Nucleus accumbens (tissue), 56 donors: ENCODE measurements around the gene ZSCAN4.

Source experiments
- DNase-seq, 56 donors: peaks; one replicate each; lab custom pipeline; 2025; lab: John Stamatoyannopoulos, UW

The ZSCAN4 gene

GRCh38 chr19:57672466-57672865, 3.7 kb downstream of the ZSCAN4 start:
- DNase-seq = no peak

- DNase-seq = no peak
These were observed 7.1 kb downstream of the ZSCAN4 start for GRCh38 chr19:57675881-57676280.

- peak in 1 of 56 donors; percentile 36 for DNase-seq
These were observed 13.6 kb downstream of the ZSCAN4 start for GRCh38 chr19:57682226-57682766.

DNA sequence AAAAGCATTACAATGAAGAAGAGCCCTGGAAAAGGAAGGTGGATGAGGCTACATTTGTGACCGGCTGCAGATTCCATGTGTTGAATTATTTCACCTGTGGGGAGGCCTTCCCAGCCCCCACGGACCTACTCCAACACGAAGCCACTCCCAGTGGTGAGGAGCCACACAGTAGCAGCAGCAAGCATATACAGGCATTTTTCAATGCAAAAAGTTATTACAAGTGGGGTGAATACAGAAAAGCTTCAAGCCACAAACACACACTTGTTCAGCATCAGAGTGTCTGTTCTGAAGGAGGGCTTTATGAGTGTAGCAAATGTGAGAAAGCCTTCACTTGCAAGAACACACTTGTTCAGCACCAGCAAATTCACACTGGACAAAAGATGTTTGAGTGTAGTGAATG, 18.0 kb downstream of the ZSCAN4 start:
- no peak for DNase-seq

GRCh38 chr19:57687363-57688010, 18.8 kb downstream of the ZSCAN4 start:
- DNase-seq = no peak

GRCh38 chr19:57688011-57688763, 19.5 kb downstream of the ZSCAN4 start:
- no peak for DNase-seq

GRCh38 chr19:57689750-57690149, 21.0 kb downstream of the ZSCAN4 start:
- DNase-seq = no peak

DNA sequence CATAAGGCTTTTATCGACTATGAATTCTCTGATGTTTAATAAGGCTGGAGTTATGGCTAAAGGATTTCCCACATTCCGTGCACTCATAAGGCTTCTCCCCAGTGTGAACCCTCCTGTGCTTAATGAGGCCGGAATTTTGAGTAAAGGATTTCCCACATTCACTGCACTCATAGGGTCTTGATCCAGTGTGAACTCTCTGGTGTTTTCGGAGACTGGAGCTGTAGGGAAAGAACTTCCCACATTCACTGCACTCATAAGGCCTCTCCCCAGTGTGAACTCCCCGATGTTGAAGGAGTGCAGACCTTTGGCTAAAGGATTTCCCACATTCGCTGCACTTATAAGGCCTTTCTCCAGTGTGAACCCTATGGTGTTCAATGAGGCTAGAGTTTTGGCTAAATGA, 32.9 kb downstream of the ZSCAN4 start:
- DNase-seq = no peak

DNA sequence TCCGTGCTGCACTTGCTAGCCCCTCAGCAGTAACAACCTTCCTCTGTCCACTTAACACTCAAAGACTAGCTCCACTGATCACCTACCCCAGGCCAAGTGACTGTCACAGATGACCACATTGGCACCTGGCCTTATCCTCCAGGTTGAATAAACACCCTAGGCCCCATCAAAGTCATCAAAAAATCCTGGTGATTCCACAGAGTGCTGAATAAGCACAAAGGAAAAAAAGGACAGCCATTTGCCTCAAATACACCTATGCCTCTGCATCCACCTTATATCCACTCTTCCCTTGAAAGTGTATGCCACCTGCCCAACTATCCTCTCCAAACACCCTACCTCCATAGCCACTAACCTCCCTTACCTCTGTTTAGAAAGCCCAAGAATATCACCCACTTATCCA, 37.6 kb downstream of the ZSCAN4 start:
- DNase-seq = no peak

DNA sequence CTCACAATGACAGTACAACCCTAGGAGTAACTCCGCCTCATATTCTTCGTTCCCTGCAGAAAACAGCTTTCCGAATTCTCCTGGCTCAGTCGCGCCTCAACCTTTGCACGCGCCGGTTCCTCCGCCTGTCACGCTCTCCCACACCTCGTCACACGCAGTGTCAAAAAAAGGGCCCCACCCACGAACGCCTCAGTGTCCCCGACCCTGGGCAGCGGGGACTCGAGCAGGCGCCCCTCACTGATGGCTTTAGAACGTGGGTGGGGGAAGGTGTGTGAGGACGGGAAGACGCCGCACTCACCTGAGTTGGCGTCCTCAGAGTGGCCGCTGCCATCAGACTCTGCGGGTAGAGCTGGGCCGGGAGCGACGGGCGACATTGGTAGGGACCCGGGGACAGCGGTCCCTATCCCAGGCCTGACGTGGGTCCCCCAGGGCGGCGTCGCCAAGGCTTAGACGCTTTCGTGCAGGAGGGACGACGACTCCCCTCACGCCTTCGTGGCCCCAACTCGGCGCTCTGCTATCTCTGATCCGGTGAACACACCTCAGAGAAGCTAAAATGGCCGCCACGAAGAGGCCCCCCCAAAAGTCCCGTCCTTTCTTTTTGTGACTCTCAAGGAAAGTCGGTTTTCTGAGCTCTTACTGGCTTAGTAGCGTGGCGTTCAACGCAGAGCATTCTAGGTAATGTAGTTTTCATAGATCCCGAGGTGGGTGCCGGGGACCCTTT, 40.1 kb downstream of the ZSCAN4 start, which contains the start of gene ZNF154:
ZNF154 (minus strand) TSS at position 564 of the 721 bp plus-strand sequence; CDS start at position 331, 233 bp downstream.
- peak in 55 of 56 donors; percentile 2 to 86 (median 54) for DNase-seq

GRCh38 chr19:57709616-57710015, 40.9 kb downstream of the ZSCAN4 start:
- no peak for DNase-seq

- DNase-seq = no peak
These were observed 43.5 kb downstream of the ZSCAN4 start for GRCh38 chr19:57712222-57712621.

DNA sequence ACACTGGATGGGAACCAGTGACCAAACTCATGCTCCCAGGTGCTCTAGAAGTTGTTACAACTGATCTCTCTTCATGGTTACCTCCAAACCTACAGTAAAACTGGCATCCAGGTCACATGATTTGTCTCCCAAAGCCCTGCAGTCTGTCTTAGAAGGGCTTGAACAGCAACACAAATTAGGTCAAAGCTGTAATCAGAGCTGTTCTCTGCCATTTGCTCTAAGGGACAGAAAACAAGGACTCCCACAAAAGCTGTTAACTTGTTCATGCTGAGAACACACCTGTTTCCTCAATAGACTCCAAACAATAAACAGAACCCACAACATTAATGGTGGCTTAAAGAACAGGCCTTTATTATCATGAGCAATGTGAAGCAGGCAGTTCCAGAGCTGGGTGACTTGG, 50.7 kb downstream of the ZSCAN4 start:
- no peak for DNase-seq

GRCh38 chr19:57719901-57720519, 51.3 kb downstream of the ZSCAN4 start:
- DNase-seq = no peak

GRCh38 chr19:57720878-57721277, 52.1 kb downstream of the ZSCAN4 start:
- no peak for DNase-seq
